OCI-LY3 (cell line): Measurements from ENCODE around the gene RAB11FIP4.

Source experiments
- EZH2phosphoT487 ChIP-seq: fragments of 200-600 bp; shearing (Covaris generic); IDR thresholded peaks from 2 replicates; pipeline ENCODE4 v1.6.1; 2018; ENCODE audit warnings: antibody characterized with exemption, mixed run types, low read depth
- TF ChIP-seq, protein P1 (sequence below): fragments of 200-600, 300-600 bp; sonication (generic); IDR thresholded peaks from 2 replicates; pipeline ENCODE4 v1.5.1; 2014; ENCODE audit warnings: antibody characterized with exemption, low read length, low read depth

DNA sequence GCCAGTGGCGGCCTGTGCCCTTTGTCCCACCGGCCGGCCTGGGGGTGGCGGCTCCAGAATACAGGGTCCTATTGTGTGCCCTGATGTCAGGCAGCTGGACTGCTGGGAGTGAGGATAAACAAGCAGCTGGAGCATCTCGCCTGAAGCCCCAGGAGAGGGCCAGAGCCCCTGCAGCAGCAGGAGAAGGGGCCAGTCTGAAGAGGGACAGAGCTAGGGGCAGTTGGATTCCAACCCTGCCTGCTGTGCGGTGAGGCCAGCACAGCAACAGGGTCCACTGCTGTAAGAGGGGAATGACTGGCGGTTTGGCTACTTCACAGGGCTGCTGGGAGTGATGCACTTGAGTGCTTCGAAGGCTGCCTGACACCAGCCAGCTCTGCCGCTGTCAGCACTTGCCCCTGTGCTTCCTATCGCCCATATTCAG is 25.0 kb downstream of the RAB11FIP4 start:
- TF ChIP-seq, protein P1, sequence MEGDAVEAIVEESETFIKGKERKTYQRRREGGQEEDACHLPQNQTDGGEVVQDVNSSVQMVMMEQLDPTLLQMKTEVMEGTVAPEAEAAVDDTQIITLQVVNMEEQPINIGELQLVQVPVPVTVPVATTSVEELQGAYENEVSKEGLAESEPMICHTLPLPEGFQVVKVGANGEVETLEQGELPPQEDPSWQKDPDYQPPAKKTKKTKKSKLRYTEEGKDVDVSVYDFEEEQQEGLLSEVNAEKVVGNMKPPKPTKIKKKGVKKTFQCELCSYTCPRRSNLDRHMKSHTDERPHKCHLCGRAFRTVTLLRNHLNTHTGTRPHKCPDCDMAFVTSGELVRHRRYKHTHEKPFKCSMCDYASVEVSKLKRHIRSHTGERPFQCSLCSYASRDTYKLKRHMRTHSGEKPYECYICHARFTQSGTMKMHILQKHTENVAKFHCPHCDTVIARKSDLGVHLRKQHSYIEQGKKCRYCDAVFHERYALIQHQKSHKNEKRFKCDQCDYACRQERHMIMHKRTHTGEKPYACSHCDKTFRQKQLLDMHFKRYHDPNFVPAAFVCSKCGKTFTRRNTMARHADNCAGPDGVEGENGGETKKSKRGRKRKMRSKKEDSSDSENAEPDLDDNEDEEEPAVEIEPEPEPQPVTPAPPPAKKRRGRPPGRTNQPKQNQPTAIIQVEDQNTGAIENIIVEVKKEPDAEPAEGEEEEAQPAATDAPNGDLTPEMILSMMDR: no peak
- no peak for TF ChIP-seq EZH2phosphoT487
